Activated T-helper 1 cell treated with anti-CD3 and anti-CD28 coated beads, Interleukin-2, amount 50 U/mL, for 16 hours (primary cell): Measurements from ENCODE around the gene MPC2.
"Not testable (repeated sequence)": the region's sequence is repeated elsewhere in the genome, so short reads cannot be mapped to it uniquely, and the experiment has no call there.

Source experiments
- DNase-seq, 2 donors: peaks; one replicate each; pipeline ENCODE4 v3.0.0-alpha.2; 2020; ENCODE audit warnings: low read depth in 1 of 2, low spot score in 1 of 2

Gene MPC2

GRCh38 chr1:167909691-167910180 lies 27.1 kb downstream of the MPC2 start:
- no peak for DNase-seq

GRCh38 chr1:167905671-167906070 lies 31.2 kb downstream of the MPC2 start:
- DNase-seq: no peak

DNA sequence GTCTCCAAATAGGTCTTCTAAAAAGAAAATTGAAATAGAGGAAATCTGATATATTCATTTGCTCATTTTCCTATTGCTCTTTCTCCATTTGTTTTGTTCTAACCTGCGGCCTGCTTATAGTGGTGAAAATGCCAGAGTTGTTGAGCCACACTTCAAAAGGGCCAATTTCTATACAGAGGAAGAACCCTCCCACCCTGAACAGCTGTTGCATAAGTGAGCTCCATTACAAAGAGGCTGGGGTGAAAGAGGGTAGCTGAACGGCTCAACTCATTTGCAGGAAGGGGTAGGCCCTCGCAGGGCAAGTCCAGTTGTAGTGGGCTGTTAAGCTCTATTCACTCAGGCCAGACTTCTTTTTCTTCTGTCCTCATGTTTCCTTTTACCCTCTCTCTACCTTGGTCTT lies 31.7 kb downstream of the MPC2 start:
- no peak for DNase-seq

DNA sequence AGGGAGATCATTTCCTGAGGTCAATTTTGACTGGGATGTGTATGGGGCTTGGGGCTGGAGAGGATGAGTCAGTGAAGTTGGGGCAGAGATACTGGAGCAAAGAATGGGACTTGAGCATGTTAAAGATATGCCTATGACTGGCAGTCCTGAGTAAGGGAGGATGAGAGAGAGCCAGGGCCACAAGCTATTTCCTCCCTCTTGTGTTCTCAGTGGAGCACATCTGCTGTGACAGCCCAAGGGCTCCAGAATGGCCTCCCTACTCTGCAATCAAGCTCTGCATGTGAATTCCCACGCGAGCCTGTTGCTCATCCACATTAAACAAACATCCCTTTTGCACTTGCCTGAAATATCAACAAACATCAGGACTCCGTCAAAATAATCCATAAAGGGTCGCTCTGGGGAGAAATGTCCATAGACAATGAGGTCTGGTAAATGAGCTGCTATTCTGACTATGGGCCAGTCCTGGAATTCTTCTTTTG lies 32.2 kb downstream of the MPC2 start:
- DNase-seq: no peak

GRCh38 chr1:167900907-167901306 lies 36.0 kb downstream of the MPC2 start:
- no peak for DNase-seq

- no peak for DNase-seq
These were observed 37.6 kb downstream of the MPC2 start for GRCh38 chr1:167899253-167899681.

- DNase-seq: no peak
These were observed 38.2 kb downstream of the MPC2 start for GRCh38 chr1:167898578-167899222.

- DNase-seq: no peak
These were observed 43.1 kb downstream of the MPC2 start for GRCh38 chr1:167893798-167894197.

DNA sequence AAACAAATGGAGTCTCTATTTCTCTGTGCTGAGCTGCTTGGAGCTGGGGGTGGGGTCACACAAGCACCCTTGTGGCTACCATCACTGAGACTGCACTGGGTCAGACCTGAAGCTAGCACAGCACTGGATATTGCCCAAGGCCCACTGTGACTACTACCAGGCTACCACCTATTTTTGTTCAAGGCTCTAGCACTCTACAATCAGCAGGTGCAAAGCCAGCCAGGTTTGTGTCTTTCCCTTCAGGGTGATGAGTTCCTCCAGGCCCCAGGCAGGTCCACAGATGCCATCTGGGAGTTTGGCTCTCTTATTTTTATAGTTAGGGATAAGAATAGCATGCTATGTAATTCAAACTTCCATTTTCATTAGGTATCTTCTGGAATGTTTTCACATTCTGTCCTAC lies 46.5 kb downstream of the MPC2 start:
- DNase-seq: no peak

- DNase-seq: not testable (repeated sequence)
These were observed 49.7 kb downstream of the MPC2 start for GRCh38 chr1:167887187-167887586.

GRCh38 chr1:167882376-167882775 lies 54.5 kb downstream of the MPC2 start:
- no peak for DNase-seq

DNA sequence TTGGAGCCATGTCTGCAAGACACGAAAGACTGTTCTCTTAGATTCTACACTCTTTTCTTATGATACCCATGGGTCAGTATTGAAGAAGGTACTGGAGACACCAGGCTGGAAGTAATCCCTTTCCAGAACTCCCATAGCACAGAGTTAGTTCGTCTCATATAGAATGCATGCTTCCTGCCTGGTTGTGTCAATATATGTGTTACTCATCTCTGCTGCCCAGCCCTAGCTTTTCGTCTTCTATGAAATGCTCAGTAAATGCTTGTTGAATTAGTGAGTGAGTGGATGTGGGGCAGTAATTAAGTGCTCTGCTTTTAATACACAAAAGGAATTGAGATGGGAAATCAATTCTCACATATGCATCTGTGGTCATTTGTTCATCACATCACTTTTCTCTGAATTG lies 55.1 kb downstream of the MPC2 start:
- no peak for DNase-seq

DNA sequence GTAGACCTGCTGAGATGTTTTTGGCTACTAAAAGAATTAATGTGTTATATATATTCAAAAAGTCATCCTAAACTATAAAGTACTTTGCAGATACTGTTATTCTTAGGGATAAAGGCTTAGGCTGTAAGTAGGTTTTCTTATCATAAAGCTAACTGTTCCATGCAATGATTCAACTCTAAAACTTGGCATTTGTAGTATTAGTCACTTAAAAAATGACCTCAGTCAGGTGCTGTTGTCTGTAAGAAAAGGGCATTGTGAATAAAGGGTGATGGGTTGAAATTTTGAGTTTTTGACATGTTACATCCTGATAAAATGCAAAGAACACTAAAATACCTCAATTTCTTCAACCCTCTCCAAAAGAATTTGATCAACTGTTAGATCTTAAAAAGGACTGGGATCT lies 55.8 kb downstream of the MPC2 start:
- DNase-seq: no peak

DNA sequence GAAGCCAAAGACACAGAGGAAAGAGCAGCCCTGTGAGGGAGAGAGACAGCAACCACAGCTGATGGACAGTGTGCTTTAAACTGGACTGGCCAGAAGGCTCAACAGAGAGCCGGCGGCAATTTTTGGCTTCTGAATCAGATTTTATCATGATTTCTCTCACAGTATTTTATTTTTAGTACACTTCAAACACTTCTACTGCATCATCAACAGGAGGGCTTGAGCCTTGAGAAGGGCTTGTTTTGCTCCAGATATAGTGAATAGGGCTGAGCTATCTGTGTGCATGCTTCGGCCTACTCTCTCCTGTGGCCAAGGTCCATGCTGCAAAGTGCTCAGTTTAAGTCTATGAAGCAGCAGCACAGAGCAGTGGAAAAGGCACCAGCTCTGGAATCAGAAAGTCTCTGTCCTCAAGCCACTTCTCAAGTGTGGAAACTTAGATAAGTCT lies 56.3 kb downstream of the MPC2 start:
- no peak for DNase-seq

- no peak for DNase-seq
These were observed 57.4 kb downstream of the MPC2 start for GRCh38 chr1:167879508-167879907.

DNA sequence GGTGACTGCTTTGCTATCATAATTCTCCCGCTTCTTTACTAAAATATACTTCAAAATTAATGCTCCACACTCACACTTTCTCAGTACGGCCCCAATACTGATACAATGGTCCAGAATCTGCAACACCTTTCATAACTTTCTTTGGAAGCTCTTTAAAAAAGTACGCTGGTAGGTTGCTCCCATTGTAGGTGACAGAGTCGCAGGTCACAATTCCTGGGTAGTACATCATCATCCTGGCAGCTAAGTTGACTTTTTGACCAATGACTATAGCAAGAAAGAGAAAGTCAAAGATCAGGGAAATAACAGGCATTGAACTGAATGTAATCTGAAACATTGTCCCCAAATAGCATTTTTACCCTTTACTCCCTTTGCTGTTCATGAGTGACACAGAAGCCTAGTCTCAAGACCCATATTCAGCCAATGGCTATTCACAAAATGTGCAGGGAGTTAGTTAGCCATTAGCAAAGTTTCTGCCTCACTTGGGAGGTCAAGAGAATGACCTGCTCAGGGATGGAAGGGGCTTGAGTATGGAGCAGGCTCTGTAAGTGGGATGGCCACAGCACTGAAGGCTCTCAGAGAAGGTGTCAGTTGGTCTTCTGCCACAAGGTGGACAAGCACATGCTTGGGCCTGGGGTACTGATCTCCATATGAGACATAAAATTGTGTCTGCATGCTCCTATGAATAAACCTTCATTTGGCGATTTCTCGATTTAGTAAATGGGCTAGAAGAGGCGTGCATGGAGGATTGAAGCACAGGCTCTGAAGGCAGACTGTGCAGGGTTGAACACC lies 58.3 kb downstream of the MPC2 start:
- DNase-seq: no peak

DNA sequence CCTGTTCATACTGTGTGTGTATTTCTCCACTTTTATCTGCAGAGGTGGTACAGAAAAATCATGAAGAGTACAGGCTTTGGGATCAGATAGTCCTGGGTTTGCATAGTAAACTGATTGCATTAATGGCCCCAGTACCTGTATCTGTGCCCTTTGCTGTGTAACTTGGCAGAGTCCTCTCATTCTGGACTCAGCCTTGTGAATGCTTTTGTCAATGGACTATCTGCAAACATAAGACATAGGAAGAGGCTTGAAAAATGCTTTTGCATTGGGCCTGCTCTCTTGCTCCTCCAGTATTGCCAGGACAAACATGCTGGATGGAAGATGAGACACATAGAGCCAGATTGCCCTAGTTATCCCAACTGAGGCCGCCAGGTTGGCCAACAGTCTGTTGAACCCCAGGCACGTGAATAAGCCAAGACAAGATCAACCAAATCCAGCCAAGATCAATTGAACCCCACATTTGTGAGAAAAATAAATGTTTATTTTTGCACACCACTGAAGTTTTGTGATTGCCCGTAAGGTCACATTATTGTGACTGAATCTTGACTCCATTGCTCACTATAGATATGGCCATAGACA lies 60.2 kb downstream of the MPC2 start:
- DNase-seq: no peak

GRCh38 chr1:167871331-167871730 lies 65.5 kb downstream of the MPC2 start:
- no peak for DNase-seq

DNA sequence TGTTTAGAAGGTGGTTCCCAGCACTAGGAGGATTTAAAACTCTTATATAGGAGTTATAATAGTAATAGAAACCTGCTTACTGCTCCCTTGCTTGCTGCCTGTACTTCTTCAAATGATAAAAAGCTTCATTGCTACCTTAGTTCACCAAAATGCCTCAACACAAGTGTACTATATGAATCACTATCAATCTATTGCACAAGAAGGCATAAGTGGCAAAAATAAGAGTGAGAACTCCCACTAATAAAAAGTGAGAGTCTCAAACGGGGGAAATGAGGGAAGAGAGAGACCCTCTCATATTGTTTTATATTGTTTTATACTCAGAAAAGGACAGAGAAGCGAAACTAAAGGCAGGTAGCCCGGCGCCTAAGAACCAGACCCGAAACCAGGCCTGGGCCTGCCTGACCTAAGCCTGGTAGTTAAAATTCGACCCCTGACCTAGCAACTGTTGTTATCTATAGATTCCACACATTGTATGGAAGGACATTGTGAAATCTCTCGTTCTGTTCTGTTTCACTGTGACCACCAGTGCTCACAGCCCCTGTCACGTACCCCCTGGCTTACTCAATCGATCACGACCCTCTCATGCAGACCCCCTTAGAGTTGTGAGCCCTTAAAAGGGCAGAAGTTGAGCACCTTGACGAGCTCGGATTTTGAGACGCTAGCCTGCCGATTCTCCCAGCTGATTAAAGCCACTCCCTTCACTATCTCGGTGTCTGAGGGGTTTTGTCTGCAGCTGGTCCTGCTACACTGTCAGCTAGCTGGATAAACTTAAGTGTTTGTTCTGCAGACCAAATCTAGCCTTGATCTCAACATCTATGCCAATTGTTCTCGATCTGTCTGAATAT lies 67.5 kb downstream of the MPC2 start:
- not testable (repeated sequence) for DNase-seq

DNA sequence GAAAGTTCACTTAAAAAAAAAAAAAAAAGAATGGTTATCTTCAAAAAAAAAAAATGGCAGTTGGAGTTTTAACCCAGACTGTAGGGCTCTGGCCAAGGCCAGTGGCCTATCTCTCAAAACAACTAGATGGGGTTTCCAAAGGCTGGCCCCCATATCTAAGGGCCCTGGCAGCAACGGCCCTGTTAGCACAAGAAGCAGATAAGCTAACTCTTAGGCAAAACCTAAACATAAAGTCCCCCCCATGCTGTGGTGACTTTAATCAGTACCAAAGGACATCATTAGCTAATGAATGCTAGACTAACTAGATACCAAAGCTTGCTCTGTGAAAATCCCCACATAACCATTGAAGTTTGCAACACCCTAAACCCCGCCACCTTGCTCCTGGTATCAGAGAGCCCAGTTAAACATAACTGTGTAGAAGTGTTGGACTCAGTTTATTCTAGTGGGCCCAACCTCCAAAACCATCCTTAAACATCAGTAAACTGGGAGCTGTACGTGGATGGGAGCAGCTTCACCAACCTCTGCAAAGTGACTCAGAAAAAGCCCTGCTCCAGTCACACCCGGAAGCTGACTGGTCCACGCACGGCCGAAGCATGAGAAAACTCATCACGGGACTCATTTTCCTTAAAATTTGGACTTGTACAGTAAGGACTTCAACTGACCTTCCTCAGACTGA lies 70.0 kb downstream of the MPC2 start:
- DNase-seq: not testable (repeated sequence)
